HG02885 (cell line): Measurements from ENCODE around the gene ERVV-1.
"Not testable (repeated sequence)": the region's sequence is repeated elsewhere in the genome, so short reads cannot be mapped to it uniquely, and the experiment has no call there.

ENCODE experiments used
- ATAC-seq: cut with Tn5 transposase; IDR thresholded peaks from one replicate; pipeline ENCODE4 v1.9.1; 2021; ENCODE audit warnings: mild to moderate bottlenecking; ENCODE audit not compliant: unreplicated experiment, poor library complexity

ERVV-1 gene

GRCh38 chr19:53013621-53014020 lies at the start of gene ERVV-1:
TSS of gene ERVV-1 (plus strand) at chr19:53013921. CDS start at chr19:53014091, 170 bp downstream.
- no peak for ATAC-seq

- no peak for ATAC-seq
Measured at GRCh38 chr19:52967772-52968171, 45.9 kb upstream of the ERVV-1 start.

- ATAC-seq = no peak
Measured at GRCh38 chr19:52981329-52981728, 32.4 kb upstream of the ERVV-1 start.

- ATAC-seq = not testable (repeated sequence)
Measured at GRCh38 chr19:52983167-52983566, 30.6 kb upstream of the ERVV-1 start.

GRCh38 chr19:52987221-52987620 lies 26.5 kb upstream of the ERVV-1 start:
- ATAC-seq = no peak

- no peak for ATAC-seq
Measured at GRCh38 chr19:52988506-52988905, 25.2 kb upstream of the ERVV-1 start.

- ATAC-seq = no peak
Measured at GRCh38 chr19:52990759-52991418, 22.8 kb upstream of the ERVV-1 start.

GRCh38 chr19:52991484-52991883 lies 22.2 kb upstream of the ERVV-1 start:
- no peak for ATAC-seq

GRCh38 chr19:52992109-52993004 lies 21.4 kb upstream of the ERVV-1 start:
- ATAC-seq = no peak

GRCh38 chr19:52993342-52994178 lies 20.2 kb upstream of the ERVV-1 start:
- ATAC-seq = no peak

GRCh38 chr19:52995711-52996110 lies 18.0 kb upstream of the ERVV-1 start:
- ATAC-seq = no peak

GRCh38 chr19:52997975-52998374 lies 15.7 kb upstream of the ERVV-1 start:
- ATAC-seq = no peak

- ATAC-seq = no peak
Measured at GRCh38 chr19:53002479-53002878, 11.2 kb upstream of the ERVV-1 start.

GRCh38 chr19:53004242-53004641 lies 9.5 kb upstream of the ERVV-1 start:
- ATAC-seq = no peak

GRCh38 chr19:53007200-53007599 lies 6.5 kb upstream of the ERVV-1 start:
- ATAC-seq = no peak

- no peak for ATAC-seq
Measured at GRCh38 chr19:53007606-53008005, 6.1 kb upstream of the ERVV-1 start.

- no peak for ATAC-seq
Measured at GRCh38 chr19:53008061-53008778, 5.5 kb upstream of the ERVV-1 start.

GRCh38 chr19:53010494-53010893 lies 3.2 kb upstream of the ERVV-1 start:
- ATAC-seq = no peak

GRCh38 chr19:53012006-53012405 lies 1.7 kb upstream of the ERVV-1 start:
- ATAC-seq = no peak

GRCh38 chr19:53015159-53015558 lies 1.4 kb downstream of the ERVV-1 start:
- ATAC-seq = no peak
